GM19468 (cell line): ENCODE measurements around the gene ZBTB16.

Source experiments
- ATAC-seq: cut with Tn5 transposase; IDR thresholded peaks from one replicate; pipeline ENCODE4 v1.9.1; 2021; ENCODE audit warnings: mild to moderate bottlenecking, moderate library complexity, moderate number of reproducible peaks; ENCODE audit not compliant: unreplicated experiment; ENCODE audit errors: extremely low read depth

The ZBTB16 gene

DNA sequence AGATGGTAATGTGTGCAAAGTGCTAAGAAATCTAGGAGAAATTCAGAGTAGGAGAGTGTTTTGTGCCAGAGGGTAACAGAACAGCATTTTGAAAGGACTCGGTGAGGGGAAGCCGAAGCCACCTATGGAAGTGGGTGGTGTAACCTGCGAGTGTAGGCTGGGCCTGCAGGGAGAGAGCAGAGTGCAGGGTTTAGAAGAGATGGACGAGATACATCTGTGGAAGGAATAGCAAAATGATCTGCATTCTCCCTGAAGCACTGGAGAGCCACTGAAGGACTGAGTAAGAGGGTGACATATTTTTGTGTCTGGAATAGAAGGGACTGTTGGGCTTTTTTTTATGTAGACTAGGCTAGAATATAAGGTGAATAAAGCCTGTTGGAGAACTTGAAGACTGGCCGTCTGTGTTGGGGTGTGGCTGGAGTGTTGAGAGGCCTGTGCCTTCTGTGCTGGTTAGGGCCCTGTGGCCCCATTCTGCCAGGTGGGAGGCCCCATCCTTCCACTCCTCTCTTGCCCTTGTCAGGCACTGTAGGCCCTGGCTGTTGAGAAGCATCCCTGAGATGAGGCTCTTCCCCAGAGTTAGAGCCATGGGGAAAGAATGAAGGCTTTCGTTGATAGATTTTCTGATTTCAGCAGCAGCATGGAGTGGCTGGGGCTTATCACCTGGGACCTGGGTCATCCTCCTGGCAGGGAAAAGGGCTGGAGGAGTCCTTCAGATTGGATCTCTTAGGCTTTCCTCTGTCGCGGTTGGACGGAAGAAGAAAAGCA lies 102.2 kb downstream of the ZBTB16 start:
- ATAC-seq = no peak

DNA sequence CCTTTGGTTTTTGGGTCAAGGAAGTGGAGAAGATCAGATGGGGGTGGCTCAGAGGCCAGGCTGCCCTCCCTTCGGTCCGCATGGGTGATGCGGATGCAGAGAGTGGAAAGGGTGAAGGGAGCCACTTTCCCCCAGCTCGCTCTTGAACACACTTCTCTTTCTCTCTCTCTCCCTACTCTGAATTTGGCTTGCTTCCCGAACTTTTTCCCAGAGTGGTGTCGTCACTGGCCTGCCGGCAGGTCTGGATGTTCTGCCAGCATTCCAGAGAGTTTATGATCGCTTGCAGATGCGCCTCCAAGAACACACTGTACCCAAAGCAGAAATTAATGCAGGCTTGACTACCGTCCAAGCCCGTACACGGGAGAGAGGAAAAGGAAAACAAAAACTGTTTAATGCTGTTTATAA lies 103.2 kb downstream of the ZBTB16 start:
- ATAC-seq = no peak

DNA sequence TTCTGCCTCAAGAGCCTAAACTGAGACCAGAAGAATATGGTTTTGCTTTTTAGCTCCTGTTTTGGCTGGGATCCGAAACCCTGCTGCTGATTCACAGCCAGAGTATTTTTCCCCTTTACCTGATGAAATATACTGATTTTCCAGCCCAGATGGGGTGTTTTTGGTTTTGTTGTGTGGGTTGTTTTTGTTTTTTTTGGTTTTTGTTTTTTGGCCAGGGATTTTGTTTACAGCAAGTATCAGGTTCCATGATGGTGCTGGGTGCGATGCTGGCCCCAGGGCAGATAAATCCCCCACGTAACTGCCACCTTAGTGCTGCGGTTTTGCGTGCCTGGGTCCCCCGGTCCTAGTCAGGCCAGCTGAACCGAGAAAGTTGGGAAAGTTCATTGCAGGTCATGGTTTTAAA lies 103.7 kb downstream of the ZBTB16 start:
- ATAC-seq = no peak

DNA sequence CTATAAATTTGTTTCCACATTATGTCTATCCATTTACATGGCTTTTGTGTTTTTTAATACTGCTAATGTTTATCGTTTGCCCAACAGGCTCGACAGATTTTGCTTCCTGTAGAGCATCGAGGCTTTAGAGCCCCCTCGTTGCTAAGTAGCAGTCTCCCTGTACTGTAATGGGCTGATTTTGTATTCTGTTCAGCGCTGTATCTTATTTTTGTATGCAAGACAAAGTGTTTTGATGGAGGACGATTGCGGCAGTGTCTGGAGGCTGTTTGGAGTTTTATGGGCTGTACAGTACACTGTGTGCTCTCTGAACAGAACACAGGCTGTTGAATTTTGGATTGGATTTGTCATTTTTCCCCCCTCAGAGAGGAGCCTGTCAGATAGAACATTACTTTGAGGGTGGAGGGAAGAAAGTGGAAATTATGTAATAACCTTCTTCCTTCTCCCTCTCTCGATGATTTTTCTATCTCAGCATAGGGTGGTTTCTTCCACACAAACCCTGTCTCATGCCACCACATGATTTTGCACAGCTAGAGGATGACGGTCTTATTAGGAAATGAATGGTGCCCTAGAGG lies 104.4 kb downstream of the ZBTB16 start:
- ATAC-seq = no peak

DNA sequence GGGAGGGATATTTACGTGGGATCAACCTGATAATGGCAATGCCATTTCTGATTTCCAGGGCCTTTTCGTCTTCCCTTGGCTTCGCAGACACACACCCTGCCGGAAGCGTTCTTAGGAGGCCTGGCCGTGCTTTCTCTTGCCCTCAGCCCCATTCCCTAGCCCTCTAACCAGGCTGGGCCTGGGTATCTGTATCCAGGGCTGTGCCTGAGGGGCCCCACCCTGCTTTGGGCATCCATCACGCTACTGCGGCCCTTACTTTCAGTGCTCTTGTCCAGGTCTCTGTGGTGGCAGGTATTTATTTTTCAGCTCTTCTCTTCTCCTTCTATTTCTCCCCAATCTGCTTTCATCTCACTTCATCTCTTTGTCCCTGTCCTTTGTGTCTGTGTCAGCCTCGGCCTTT lies 105.0 kb downstream of the ZBTB16 start:
- no peak for ATAC-seq

DNA sequence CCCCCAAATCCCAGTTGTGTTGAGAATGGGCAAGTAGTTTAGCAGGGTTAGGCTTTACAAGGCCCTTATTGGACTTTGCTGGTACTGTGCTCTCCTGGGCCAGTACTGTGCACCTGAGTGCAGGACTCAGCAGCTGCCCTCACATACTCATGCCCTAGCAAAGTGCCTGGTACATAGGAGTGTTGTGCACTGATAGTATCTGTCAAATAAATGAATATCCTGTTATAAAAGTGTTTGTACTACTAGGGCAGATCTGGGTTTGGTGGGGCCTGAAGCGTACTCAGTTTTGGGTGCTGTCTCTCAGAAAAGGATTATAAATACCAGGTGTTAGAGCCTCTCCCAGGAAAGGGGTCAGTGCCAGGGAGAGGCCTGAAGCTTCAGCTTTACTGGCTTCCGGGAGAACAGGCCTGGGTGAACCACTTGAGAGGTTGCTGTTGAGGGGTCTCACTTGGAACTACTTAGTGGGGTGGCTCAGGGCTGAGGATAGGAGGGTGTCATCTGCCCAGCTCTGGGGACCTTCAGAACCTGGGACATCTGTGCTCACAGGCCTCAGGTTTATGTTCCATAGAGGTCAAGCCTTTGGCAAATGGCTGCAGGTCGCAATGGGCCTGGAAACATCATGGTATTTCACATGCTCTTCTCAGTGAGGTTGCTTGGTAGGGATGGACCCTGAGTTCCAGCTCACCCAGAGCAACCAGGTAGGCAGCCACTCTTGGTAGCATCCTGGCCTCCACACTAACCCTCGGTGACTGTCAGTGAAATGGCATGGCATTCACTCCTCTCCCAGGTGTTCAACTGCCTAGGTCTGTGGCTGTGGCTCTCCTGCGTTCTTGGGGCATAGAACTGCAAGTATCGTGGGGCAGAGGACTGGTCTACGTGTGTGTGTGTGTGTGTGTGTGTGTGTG lies 106.1 kb downstream of the ZBTB16 start:
- ATAC-seq = no peak

DNA sequence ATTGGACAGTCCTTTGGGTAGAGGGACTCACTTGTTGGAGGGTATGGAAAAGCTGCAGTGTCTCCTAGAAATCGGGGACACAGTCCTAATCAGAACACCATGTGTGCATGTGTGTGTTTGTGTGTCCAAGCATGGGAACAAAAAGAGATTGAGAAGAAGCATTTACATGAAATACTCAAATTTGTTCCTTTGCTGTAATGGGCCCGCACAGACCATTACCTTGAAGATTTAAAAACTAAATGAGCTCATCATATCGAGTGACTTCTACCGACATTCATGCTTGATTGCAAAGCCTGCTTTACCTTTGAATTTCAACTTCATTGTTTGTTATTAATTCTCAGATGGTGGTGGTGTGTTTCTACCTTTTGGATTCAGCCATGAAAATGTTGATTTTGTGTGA lies 106.9 kb downstream of the ZBTB16 start:
- no peak for ATAC-seq

DNA sequence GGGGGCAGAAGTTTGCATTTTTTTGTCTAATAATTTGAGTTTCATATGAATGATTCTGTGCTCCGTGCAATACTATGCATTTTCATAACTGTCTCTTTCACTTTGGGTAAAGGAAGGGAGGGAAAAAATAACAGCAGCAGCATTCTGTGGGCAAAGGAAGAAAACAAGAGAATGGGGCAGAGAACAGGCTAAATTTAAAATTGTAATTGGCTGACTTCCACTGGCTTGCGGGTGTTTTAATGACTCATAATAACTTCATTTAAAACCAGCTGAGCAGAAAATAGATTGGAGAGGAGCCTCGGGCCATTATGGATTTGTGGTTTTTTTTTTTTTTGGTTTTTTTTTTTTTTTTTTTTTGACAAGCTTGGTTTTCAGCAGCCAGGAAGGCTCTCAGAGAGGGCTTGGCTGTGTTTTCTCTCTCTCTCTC lies 107.4 kb downstream of the ZBTB16 start:
- ATAC-seq = no peak

DNA sequence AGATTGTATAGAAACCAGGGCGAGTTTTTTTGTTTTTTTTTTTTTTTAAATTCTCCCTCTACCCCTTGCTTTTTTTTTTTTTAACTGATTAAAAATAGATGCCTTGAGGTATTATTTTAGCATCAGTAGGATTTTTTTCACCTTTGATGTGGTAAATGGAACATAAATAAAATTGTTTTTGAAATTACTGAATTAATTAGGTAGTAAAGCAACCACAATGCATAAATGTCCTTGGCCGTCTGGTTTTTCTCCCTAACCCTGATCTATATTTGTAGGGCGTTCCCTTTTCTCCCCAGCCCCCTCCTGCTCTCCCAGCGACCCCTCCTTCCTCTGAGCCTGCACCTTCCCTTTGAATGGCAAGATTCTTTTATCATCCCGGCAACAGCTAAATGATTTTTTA lies 107.8 kb downstream of the ZBTB16 start:
- no peak for ATAC-seq

DNA sequence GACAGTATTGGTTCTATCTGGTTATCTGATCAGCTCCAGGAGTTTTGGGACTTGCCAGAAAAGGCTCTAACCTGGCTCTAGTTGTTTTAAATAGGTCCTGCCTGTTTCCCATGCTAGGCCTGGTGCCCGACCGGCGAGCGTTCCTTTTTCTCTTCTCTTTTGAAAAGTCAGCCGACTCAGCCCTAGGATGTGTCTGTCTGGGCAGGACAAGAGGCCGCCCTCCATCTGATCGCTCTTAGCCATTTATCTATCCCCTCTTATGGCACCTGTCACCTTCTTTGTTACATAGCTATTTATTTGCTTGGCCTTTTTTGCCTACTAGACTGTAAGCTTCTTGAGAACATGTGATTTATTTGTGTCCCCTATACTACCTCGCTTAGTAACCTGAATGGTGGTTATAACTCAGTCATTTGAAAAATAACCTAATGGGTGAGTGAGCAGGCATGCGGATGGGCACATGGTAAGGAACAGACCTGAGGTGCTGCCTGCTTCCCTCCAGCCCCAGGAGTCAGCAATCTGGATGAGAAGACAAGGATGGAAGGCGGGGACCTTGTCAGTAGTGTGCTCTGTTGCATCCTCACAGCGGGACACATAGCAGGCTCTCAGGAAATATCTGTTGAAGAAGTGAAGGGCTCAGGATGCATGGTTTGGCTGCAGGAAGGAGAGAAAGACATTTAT lies 108.4 kb downstream of the ZBTB16 start:
- no peak for ATAC-seq

DNA sequence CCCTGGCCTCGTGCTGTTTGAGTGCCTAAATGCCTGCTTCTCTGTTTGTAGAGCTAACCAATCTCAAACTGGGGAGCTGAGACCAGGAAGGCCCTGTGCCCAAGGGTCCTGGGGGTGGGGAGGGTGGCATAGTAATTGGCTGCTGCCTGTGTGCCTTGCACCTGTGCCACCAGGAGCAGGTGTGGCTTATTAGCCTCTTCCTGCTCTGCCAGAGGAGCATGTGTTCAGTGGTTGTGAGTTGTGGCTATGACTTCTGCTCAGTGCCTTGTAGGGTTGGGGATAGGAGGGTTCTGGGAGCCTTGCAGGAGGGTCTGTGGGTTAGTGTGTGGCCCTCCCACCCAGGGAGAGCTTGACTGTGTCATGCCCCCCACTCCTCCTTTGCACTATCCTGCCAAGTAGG lies 109.2 kb downstream of the ZBTB16 start:
- no peak for ATAC-seq

DNA sequence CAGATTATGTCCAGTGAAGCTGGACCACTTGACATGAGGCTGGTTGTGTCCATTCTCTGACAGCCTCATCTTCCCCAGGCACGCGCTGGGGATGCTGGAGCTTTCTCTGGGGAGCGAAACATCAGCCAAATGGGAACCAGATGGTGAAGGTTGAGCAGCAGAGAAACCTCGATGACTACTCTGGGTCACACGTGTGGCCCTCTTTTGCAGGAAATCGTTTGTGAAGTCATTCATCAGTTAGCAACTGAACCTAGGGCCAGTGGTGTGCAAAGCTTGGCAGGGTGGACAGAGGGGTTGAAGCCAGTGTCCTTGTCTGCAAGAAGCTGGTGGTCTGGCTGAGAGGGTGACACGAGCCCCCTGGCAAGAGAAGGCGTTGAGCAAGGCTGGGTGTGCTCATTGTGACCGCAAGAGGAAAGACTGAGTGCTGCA lies 109.8 kb downstream of the ZBTB16 start:
- ATAC-seq = no peak

DNA sequence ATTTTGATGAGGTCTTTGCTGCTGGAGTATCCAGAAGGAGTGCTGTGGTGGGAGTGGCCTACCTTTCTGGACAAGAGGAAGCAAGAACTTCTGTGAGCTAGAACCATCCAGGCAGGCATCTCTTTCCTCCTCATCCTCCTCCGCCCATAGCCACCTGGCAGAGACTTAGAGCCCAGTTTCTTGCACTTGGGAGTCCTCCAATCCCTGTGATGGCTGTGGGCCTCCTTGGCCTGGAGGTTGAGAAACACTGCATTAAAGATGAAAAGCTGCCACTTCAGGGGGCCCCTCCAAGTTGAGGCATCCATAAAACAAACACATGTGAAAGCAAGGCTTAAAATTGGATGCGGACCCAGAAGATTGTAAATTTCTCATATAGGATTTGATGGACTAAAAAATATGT lies 110.3 kb downstream of the ZBTB16 start:
- no peak for ATAC-seq

DNA sequence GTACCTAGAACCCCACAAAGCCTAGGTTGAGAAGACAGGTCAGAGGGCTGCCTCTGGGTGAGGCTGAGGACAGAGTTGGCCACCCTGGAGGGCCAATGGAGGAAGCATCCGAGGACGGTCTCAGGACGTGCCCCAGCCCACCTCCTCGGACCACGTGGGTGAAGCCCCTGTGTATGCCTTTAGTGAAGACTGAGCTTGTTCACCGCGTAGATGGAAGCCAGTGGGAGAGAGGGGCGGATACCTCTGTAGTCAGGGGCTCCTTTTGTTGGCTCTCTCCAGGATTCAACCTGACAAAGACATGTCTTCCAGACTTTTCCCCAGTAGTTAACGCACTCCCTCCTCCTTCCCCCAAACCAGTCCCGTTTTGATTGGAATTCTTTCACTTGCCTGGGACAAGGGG lies 110.7 kb downstream of the ZBTB16 start:
- ATAC-seq = no peak

DNA sequence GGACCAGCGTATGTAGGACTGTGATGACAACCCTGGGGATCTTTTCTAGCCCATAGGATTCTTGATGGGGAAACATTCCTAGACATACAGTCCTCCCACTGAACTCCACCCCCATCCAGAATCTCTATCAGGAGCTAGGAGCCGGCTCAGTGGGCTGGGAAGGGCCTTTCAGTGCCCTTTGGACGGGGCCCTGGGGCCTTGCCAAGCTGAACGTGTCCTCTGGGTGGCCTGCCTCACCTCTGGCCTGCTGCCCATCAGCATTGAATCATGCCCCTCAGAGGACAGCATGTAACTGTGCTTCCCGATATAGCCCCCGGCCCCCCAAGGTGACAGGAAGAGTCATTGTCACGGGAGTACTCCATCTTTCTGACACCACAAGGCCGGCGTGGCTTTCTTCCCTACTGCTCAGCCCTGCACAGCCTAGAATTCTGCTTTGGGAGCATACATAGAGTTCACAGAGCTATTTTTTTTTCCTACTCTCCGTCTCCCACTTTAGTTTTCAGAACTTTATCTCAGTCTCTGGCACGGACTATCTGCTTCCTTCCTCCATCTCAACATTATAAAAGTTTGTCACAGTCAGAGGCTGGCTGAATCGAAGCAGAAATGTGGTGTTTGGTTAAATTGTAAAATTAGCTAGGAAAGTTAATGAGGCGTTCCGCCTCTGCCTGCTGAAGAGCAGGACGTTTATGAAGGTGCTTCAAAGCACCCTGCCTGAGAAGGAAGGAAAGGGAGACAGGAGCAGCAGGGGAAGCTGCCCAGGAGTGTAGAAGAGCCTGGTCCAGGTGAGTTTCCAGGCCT lies 111.9 kb downstream of the ZBTB16 start:
- no peak for ATAC-seq

DNA sequence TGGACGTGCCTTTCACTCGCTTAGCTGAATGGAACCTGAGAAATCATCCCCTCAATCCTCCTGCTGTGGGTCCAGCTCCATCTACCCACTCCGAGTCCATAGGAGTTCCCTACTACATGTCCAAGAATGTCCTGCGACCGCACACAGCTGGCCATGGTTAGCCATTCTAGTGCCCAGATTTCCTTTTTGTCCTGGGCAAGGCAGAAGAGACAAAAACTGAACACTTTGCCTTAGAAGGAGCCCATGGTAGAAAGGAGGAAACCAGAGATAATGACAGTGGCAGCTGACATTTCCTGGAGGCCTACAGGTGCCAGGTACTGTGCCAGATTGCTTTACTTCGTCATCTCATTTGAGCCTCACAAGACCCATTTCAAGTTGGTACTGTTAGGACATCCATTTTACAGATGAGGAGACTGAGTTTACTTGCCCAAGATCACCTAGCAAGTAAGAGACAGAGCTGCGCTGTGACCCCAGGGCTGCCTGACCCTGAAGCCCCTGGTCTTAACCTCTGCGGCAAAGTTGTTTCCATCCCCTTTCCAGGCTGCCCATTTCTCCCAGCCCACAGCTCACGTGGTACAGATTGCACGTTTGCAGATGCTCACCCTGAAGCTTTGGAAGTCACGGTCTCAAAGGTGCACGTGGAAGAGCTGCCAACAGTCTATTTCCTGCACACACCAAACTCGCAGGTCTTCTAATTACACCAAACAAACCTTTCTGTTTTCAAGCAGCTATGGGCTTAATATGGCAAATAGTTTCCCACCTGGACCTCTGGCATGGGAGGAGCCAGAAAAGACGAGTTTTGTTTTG lies 112.7 kb downstream of the ZBTB16 start:
- ATAC-seq = no peak

DNA sequence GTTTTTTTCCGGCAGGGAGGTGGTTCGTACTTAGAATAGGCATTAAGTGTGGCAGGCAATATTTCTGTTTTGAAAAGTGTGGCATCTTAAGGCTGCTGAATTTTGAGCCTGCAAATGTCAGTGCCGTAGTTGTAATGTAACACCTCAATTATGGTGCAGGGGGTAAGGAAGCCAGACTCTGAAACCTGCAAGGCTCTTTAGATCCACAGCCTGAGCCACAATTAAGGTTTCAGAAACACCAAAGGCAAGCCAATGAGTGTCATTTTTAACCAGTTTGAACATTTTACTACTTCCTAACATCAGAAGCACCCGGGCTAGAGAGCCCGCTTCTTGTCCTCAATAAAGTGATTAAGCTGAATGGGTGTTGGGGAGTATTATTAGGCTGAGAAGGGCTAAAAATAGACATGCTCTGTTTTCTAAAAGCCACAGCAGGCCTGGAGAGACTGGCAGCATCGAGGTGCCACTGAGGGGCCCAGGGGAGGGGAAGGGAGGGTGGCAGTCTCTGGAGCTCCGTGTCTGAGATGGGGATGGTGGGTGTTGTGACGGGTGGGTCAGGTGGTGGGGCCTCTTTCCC lies 113.4 kb downstream of the ZBTB16 start:
- ATAC-seq = no peak

DNA sequence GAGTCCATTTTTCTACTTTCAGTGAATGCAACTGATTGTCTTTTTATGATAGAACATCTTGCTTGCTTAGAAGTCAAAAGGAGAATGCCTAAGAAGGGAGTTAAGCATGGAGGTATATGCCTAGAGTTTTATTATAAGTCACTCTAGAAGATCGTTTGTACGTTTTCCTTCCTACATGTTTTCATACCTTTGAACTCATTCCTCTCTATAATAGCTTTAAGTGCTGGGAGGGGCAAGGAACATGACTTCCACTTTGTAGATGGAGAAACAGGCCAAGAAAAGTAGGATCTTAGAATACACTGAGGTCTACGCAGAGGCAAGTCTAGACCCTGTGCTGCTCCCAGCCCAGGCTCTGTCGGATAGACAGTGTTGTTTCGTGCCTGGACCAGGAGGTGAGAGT lies 114.3 kb downstream of the ZBTB16 start:
- no peak for ATAC-seq
